GM12878 (cell line): Measurements from ENCODE around the gene PAPOLA. TPM values are rescaled to one million over a fixed set of nuclear protein-coding genes. Genes with fewer than 3 reads are reported as not detected.

Source experiments
- ATAC-seq: fragments of 200-7000 bp; cut with Tn5 transposase; 3 replicates; pipeline ENCODE4 v1.9.1; 2020; ENCODE audit warnings: mild to moderate bottlenecking, moderate library complexity
- BruUV-seq: library from RNA; stranded (reverse); fragments of 400-500 nt; replicated peaks from 2 replicates; lab custom pipeline; 2021; lab: Mats Ljungman, UMichigan
- CTCF ChIA-PET: fragments of 300-600 bp; sonication (Branson Sonifier 250); formaldehyde crosslinking; extraction: SDS; loops from one replicate; lab custom pipeline; 2021; ENCODE audit warnings: inconsistent platforms; lab: Yijun Ruan, JAX
- POLR2A ChIA-PET: fragments of 350-600 bp; formaldehyde crosslinking; extraction: SDS; loops from one replicate; lab custom pipeline; 2021; ENCODE audit warnings: inconsistent platforms; lab: Charles Lee
- RAD21 ChIA-PET: fragments of 300-600 bp; sonication (Branson Sonifier 250); formaldehyde crosslinking; loops from one replicate; lab custom pipeline; 2023; ENCODE audit warnings: antibody characterized with exemption; ENCODE audit not compliant: unreplicated experiment; lab: Charles Lee
- SMC1A ChIA-PET: fragments of 300-600 bp; sonication (Branson Sonifier 250); formaldehyde crosslinking; loops from one replicate; lab custom pipeline; 2023; ENCODE audit not compliant: unreplicated experiment, uncharacterized antibody; lab: Charles Lee
- DNase-seq: peaks from one replicate; pipeline ENCODE4 v3.0.0-alpha.2; 2011; ENCODE audit warnings: low read depth, low spot score
- FAIRE-seq: peaks from 3 replicates; lab custom pipeline; 2011; peaks lifted over from hg19 to GRCh38; lab: Jason Lieb, UNC
- H2AFZ ChIP-seq: 2 replicates; pipeline ENCODE4 v1.6.0; 2011; ENCODE audit warnings: low read depth, low read length, control low read depth; ENCODE audit not compliant: control insufficient read depth
- H3K27ac ChIP-seq: 2 replicates; pipeline ENCODE4 v1.5.1; 2011; ENCODE audit warnings: control low read depth; ENCODE audit not compliant: control insufficient read depth, insufficient read depth
- H3K27me3 ChIP-seq, 2 experiments: replicated peaks in 1 of 2; 2 replicates each; pipeline versions ENCODE4 v1.6.0 to v1.6.1; 2011; ENCODE audit warnings: low read length in 1 of 2; ENCODE audit not compliant: control insufficient read depth in 2 of 2, insufficient read depth in 2 of 2
- H3K36me3 ChIP-seq, 2 experiments: 2 replicates each; pipeline ENCODE4 v1.5.1; 2011; ENCODE audit warnings: low read length in 1 of 2; ENCODE audit not compliant: control insufficient read depth in 2 of 2, insufficient read depth in 2 of 2
- H3K4me1 ChIP-seq: 2 replicates; pipeline ENCODE4 v1.6.1; 2011; ENCODE audit warnings: mild to moderate bottlenecking, low read length, moderate library complexity, mixed read lengths; ENCODE audit not compliant: control insufficient read depth, insufficient read depth
- H3K4me2 ChIP-seq: 2 replicates; pipeline ENCODE4 v1.6.0; 2011; ENCODE audit warnings: control low read depth; ENCODE audit not compliant: control insufficient read depth, insufficient read depth
- H3K4me3 ChIP-seq: fragments of 200-600 bp; sonication (generic); 2 replicates; pipeline ENCODE4 v1.5.1; 2016
- H3K79me2 ChIP-seq: 2 replicates; pipeline ENCODE4 v1.6.0; 2011; ENCODE audit warnings: low read length; ENCODE audit not compliant: control insufficient read depth, insufficient read depth
- H3K9ac ChIP-seq: 2 replicates; pipeline ENCODE4 v1.8.0; 2011; ENCODE audit warnings: low read length, control low read depth, mixed read lengths; ENCODE audit not compliant: control insufficient read depth, insufficient read depth
- H3K9me3 ChIP-seq: replicated peaks from 3 replicates; pipeline ENCODE4 v1.5.1; 2011; ENCODE audit warnings: mild to moderate bottlenecking, low read length; ENCODE audit not compliant: control insufficient read depth, insufficient read depth
- H4K20me1 ChIP-seq: 2 replicates; pipeline ENCODE4 v1.6.0; 2011; ENCODE audit not compliant: control insufficient read depth, insufficient read depth
- BACH1 ChIP-seq: fragments of 450-650 bp; IDR thresholded peaks from 2 replicates; pipeline ENCODE4 v1.6.1; 2017; ENCODE audit warnings: mild to moderate bottlenecking, borderline replicate concordance
- CEBPB ChIP-seq, 2 experiments: fragments of 150-350 bp in 1 of 2; IDR thresholded peaks; 2 replicates each; pipeline ENCODE4 v1.6.1; 2012 to 2014; ENCODE audit warnings: low read depth in 2 of 2, low read length in 2 of 2, borderline replicate concordance in 1 of 2, inconsistent platforms in 1 of 2
- CEBPZ ChIP-seq: fragments of 150-350 bp; IDR thresholded peaks from 2 replicates; pipeline ENCODE4 v1.6.1; 2016; ENCODE audit warnings: low read depth, low read length
- E2F8 ChIP-seq: fragments of 450-650 bp; IDR thresholded peaks from 2 replicates; pipeline ENCODE4 v1.6.1; 2018; ENCODE audit warnings: mild to moderate bottlenecking, low read depth, moderate library complexity; ENCODE audit not compliant: partially characterized antibody
- EED ChIP-seq: sonication (generic); IDR thresholded peaks from 2 replicates; pipeline ENCODE4 v1.6.1; 2016; ENCODE audit warnings: antibody characterized with exemption, low read depth
- ETV6 ChIP-seq, 2 experiments: fragments of 450-650 bp in 1 of 2; IDR thresholded peaks in 1 of 2; conservative IDR thresholded peaks in 1 of 2; 2 replicates each; pipeline ENCODE4 v1.6.1; 2014; ENCODE audit warnings: antibody characterized with exemption in 1 of 2, borderline replicate concordance in 1 of 2, low read depth in 1 of 2, mild to moderate bottlenecking in 1 of 2, moderate library complexity in 1 of 2
- KDM1A ChIP-seq: fragments of 200-600 bp; sonication (generic); IDR thresholded peaks from 2 replicates; pipeline ENCODE4 v1.6.1; 2016; ENCODE audit warnings: borderline replicate concordance
- KLF5 ChIP-seq: fragments of 450-650 bp; IDR thresholded peaks from 2 replicates; pipeline ENCODE4 v1.6.1; 2014; ENCODE audit warnings: mild to moderate bottlenecking; ENCODE audit not compliant: partially characterized antibody
- NFXL1 ChIP-seq: fragments of 450-650 bp; IDR thresholded peaks from 2 replicates; pipeline ENCODE4 v1.6.1; 2017; ENCODE audit warnings: antibody characterized with exemption, mild to moderate bottlenecking, borderline replicate concordance
- NRF1 ChIP-seq: conservative IDR thresholded peaks from 2 replicates; pipeline ENCODE4 v1.6.1; 2011; ENCODE audit warnings: mild to moderate bottlenecking, low read depth, low read length, improper control_type of control experiment
- PML ChIP-seq: IDR thresholded peaks from 2 replicates; pipeline ENCODE4 v1.6.1; 2012; ENCODE audit warnings: low read length, inconsistent platforms
- POLR2A ChIP-seq: IDR thresholded peaks from 2 replicates; pipeline ENCODE4 v1.6.1; 2011; ENCODE audit warnings: low read depth, mild to moderate bottlenecking, low read length
- SPI1 ChIP-seq: IDR thresholded peaks from 2 replicates; pipeline ENCODE4 v1.6.1; 2011; ENCODE audit warnings: low read depth, mild to moderate bottlenecking, low read length, moderate library complexity, borderline replicate concordance; ENCODE audit not compliant: insufficient read depth
- YBX1 ChIP-seq: fragments of 450-650 bp; IDR thresholded peaks from 2 replicates; pipeline ENCODE4 v1.6.1; 2016; ENCODE audit warnings: antibody characterized with exemption
- WGBS: methylation state at CpG from one replicate; pipeline ENCODE4 v1.1.6; 2016; ENCODE audit warnings: low lambda C conversion rate; ENCODE audit not compliant: insufficient replicate concordance, insufficient coverage; ENCODE audit errors: missing lambda C conversion rate; 5-methylcytosine and 5-hydroxymethylcytosine counted together
- in situ Hi-C: fragments of 300-500 bp; cut with MboI; formaldehyde crosslinking; loops from 9 replicates; pipeline ENCODE4 v1.14.3; 2018; ENCODE audit warnings: mixed read lengths
- intact Hi-C: fragments of 100-400 bp; cut with micrococcal nuclease; formaldehyde crosslinking; loops from one replicate; pipeline ENCODE4 v1.14.2; 2022; ENCODE audit not compliant: unreplicated experiment
- polyA plus RNA-seq, 11 experiments: library from polyadenylated mRNA; depleted of rRNA in 4 of 11; unstranded in 6 of 11; stranded (reverse) in 5 of 11; fragments of >200 nt; fragmentation: Nextera tagmentation in 4 of 11; fragmentation: Illumina TruSeq in 1 of 11; extraction: Ambion mirVana in 4 of 11; extraction: Trizol in 1 of 11; gene quantifications; 1 replicate in 1 of 11; 2 replicates in 10 of 11; pipeline versions ENCODE4 v1.2.1 to v1.2.3, GENCODE V29; 2011 to 2016; ENCODE audit warnings: inconsistent platforms in 2 of 11, missing spikeins in 2 of 11, low read depth in 1 of 11
- total RNA-seq, 4 experiments: library from RNA; depleted of rRNA in 3 of 4; stranded (reverse); fragments of >200 nt in 3 of 4; fragmentation: Illumina TruSeq in 1 of 4; extraction: Trizol in 1 of 4; gene quantifications; 2 replicates each; pipeline versions ENCODE4 v1.2.1 to v1.2.3, GENCODE V29; 2013 to 2021

Gene PAPOLA
- total and polyA plus RNA-seq, 10 of the 15 experiments (the other 5 are each of a cell fraction or from before 2014, with no cell fraction given), result 46.0 to 185 (median 114) TPM

- Histone ChIP-seq H3K4me3 (no peak overlapping the region), H3K27ac (no peak overlapping the region; the same call in 1 of the 2 replicates), H3K4me2 (peak overlapping the region; percentile 70), H3K36me3 (no peaks in the 10 kb centered on the region), H2AFZ (no peak overlapping the region), H3K4me1 (peaks cover 47% of the 10 kb centered on the region), H3K9me3 (no peaks in the 10 kb centered on the region; the same call in none of the 3 replicates), H3K27me3 (no peaks in the 10 kb centered on the region), H3K79me2 (peaks cover 97% of the 10 kb centered on the region), H3K9ac (no peak overlapping the region), H4K20me1 (peaks cover 3% of the 10 kb centered on the region; the same call in 1 of the 2 replicates)
- DNase-seq, result no peak
- WGBS, result 86% methylated on average over 7 of the region's 7 CpGs
- FAIRE-seq, result no peak
- in situ Hi-C loops, result no loop called here
- ChIA-PET RAD21 (no interaction called here), SMC1A (interaction anchor here (0.8 to 1.3 kb wide), 4 partner anchors 14 to 213 kb away, joined by 3 to 4 read pairs (median 3); no protein-coding TSS in a partner anchor), CTCF (interaction anchor here (1.3 to 1.6 kb wide), 2 partner anchors 15 to 342 kb away, joined by 3 to 4 read pairs; no protein-coding TSS in a partner anchor), POLR2A (interaction anchor here (0.6 to 2.3 kb wide), 3 partner anchors 8 to 296 kb away, joined by 3 to 13 read pairs (median 4); no protein-coding TSS in a partner anchor)
- no peak for ATAC-seq
- BruUV-seq, result no TSS peak
- intact Hi-C loops, result no loop called here
- TF ChIP-seq POLR2A, result no peak
- TF ChIP-seq YBX1, result no peak
- TF ChIP-seq CEBPB (IDR thresholded peaks at IDR 0.05; ENCODE audit: borderline replicate concordance in 1 of 2, low read depth in 2 of 2, low read length in 2 of 2), result no peak
- TF ChIP-seq EED, result no peak
- TF ChIP-seq CEBPZ, result no peak
- no peak for TF ChIP-seq E2F8
- no peak for TF ChIP-seq PML
- no peak for TF ChIP-seq NFXL1
- no peak for TF ChIP-seq NRF1
- TF ChIP-seq SPI1, result no peak
- no peak for TF ChIP-seq BACH1
- TF ChIP-seq KLF5, result no peak
- TF ChIP-seq ETV6 (conservative IDR thresholded peaks at IDR 0.05 in 1 of 2, IDR thresholded peaks at IDR 0.05 in 1 of 2; ENCODE audit: borderline replicate concordance in 1 of 2, low read depth in 1 of 2), result no peak
- no peak for TF ChIP-seq KDM1A
Observed at GRCh38 chr14:96511146-96511545, 9.0 kb downstream of the PAPOLA start.
